GM12878 (cell line): ENCODE results near the gene CCDC6. TPM values are rescaled to one million over a fixed set of nuclear protein-coding genes. Genes with fewer than 3 reads are reported as not detected.

Source experiments
- ATAC-seq: fragments of 200-7000 bp; cut with Tn5 transposase; 3 replicates; pipeline ENCODE4 v1.9.1; 2020; ENCODE audit warnings: mild to moderate bottlenecking, moderate library complexity
- BruUV-seq: library from RNA; stranded (reverse); fragments of 400-500 nt; replicated peaks from 2 replicates; lab custom pipeline; 2021; lab: Mats Ljungman, UMichigan
- CTCF ChIA-PET: fragments of 300-600 bp; sonication (Branson Sonifier 250); formaldehyde crosslinking; extraction: SDS; loops from one replicate; lab custom pipeline; 2021; ENCODE audit warnings: inconsistent platforms; lab: Yijun Ruan, JAX
- POLR2A ChIA-PET: fragments of 350-600 bp; formaldehyde crosslinking; extraction: SDS; loops from one replicate; lab custom pipeline; 2021; ENCODE audit warnings: inconsistent platforms; lab: Charles Lee
- RAD21 ChIA-PET: fragments of 300-600 bp; sonication (Branson Sonifier 250); formaldehyde crosslinking; loops from one replicate; lab custom pipeline; 2023; ENCODE audit warnings: antibody characterized with exemption; ENCODE audit not compliant: unreplicated experiment; lab: Charles Lee
- SMC1A ChIA-PET: fragments of 300-600 bp; sonication (Branson Sonifier 250); formaldehyde crosslinking; loops from one replicate; lab custom pipeline; 2023; ENCODE audit not compliant: unreplicated experiment, uncharacterized antibody; lab: Charles Lee
- DNase-seq: peaks from one replicate; pipeline ENCODE4 v3.0.0-alpha.2; 2011; ENCODE audit warnings: low read depth, low spot score
- FAIRE-seq: peaks from 3 replicates; lab custom pipeline; 2011; peaks lifted over from hg19 to GRCh38; lab: Jason Lieb, UNC
- H2AFZ ChIP-seq: 2 replicates; pipeline ENCODE4 v1.6.0; 2011; ENCODE audit warnings: low read depth, low read length, control low read depth; ENCODE audit not compliant: control insufficient read depth
- H3K27ac ChIP-seq: 2 replicates; pipeline ENCODE4 v1.5.1; 2011; ENCODE audit warnings: control low read depth; ENCODE audit not compliant: control insufficient read depth, insufficient read depth
- H3K27me3 ChIP-seq, 2 experiments: replicated peaks in 1 of 2; 2 replicates each; pipeline versions ENCODE4 v1.6.0 to v1.6.1; 2011; ENCODE audit warnings: low read length in 1 of 2; ENCODE audit not compliant: control insufficient read depth in 2 of 2, insufficient read depth in 2 of 2
- H3K36me3 ChIP-seq, 2 experiments: 2 replicates each; pipeline ENCODE4 v1.5.1; 2011; ENCODE audit warnings: low read length in 1 of 2; ENCODE audit not compliant: control insufficient read depth in 2 of 2, insufficient read depth in 2 of 2
- H3K4me1 ChIP-seq: 2 replicates; pipeline ENCODE4 v1.6.1; 2011; ENCODE audit warnings: mild to moderate bottlenecking, low read length, moderate library complexity, mixed read lengths; ENCODE audit not compliant: control insufficient read depth, insufficient read depth
- H3K4me2 ChIP-seq: 2 replicates; pipeline ENCODE4 v1.6.0; 2011; ENCODE audit warnings: control low read depth; ENCODE audit not compliant: control insufficient read depth, insufficient read depth
- H3K4me3 ChIP-seq: fragments of 200-600 bp; sonication (generic); 2 replicates; pipeline ENCODE4 v1.5.1; 2016
- H3K79me2 ChIP-seq: 2 replicates; pipeline ENCODE4 v1.6.0; 2011; ENCODE audit warnings: low read length; ENCODE audit not compliant: control insufficient read depth, insufficient read depth
- H3K9ac ChIP-seq: 2 replicates; pipeline ENCODE4 v1.8.0; 2011; ENCODE audit warnings: low read length, control low read depth, mixed read lengths; ENCODE audit not compliant: control insufficient read depth, insufficient read depth
- H3K9me3 ChIP-seq: replicated peaks from 3 replicates; pipeline ENCODE4 v1.5.1; 2011; ENCODE audit warnings: mild to moderate bottlenecking, low read length; ENCODE audit not compliant: control insufficient read depth, insufficient read depth
- H4K20me1 ChIP-seq: 2 replicates; pipeline ENCODE4 v1.6.0; 2011; ENCODE audit not compliant: control insufficient read depth, insufficient read depth
- IKZF1 ChIP-seq: fragments of 450-650 bp; conservative IDR thresholded peaks from 2 replicates; pipeline ENCODE4 v1.6.1; 2017; ENCODE audit warnings: antibody characterized with exemption, mild to moderate bottlenecking
- KLF5 ChIP-seq: fragments of 450-650 bp; IDR thresholded peaks from 2 replicates; pipeline ENCODE4 v1.6.1; 2014; ENCODE audit warnings: mild to moderate bottlenecking; ENCODE audit not compliant: partially characterized antibody
- NKRF ChIP-seq: fragments of 450-650 bp; conservative IDR thresholded peaks from 2 replicates; pipeline ENCODE4 v1.6.1; 2017; ENCODE audit warnings: mild to moderate bottlenecking, moderate library complexity
- WGBS: methylation state at CpG from one replicate; pipeline ENCODE4 v1.1.6; 2016; ENCODE audit warnings: low lambda C conversion rate; ENCODE audit not compliant: insufficient replicate concordance, insufficient coverage; ENCODE audit errors: missing lambda C conversion rate; 5-methylcytosine and 5-hydroxymethylcytosine counted together
- in situ Hi-C: fragments of 300-500 bp; cut with MboI; formaldehyde crosslinking; loops from 9 replicates; pipeline ENCODE4 v1.14.3; 2018; ENCODE audit warnings: mixed read lengths
- intact Hi-C: fragments of 100-400 bp; cut with micrococcal nuclease; formaldehyde crosslinking; loops from one replicate; pipeline ENCODE4 v1.14.2; 2022; ENCODE audit not compliant: unreplicated experiment
- polyA plus RNA-seq, 11 experiments: library from polyadenylated mRNA; depleted of rRNA in 4 of 11; unstranded in 6 of 11; stranded (reverse) in 5 of 11; fragments of >200 nt; fragmentation: Nextera tagmentation in 4 of 11; fragmentation: Illumina TruSeq in 1 of 11; extraction: Ambion mirVana in 4 of 11; extraction: Trizol in 1 of 11; gene quantifications; 1 replicate in 1 of 11; 2 replicates in 10 of 11; pipeline versions ENCODE4 v1.2.1 to v1.2.3, GENCODE V29; 2011 to 2016; ENCODE audit warnings: inconsistent platforms in 2 of 11, missing spikeins in 2 of 11, low read depth in 1 of 11
- total RNA-seq, 4 experiments: library from RNA; depleted of rRNA in 3 of 4; stranded (reverse); fragments of >200 nt in 3 of 4; fragmentation: Illumina TruSeq in 1 of 4; extraction: Trizol in 1 of 4; gene quantifications; 2 replicates each; pipeline versions ENCODE4 v1.2.1 to v1.2.3, GENCODE V29; 2013 to 2021

Gene CCDC6
- total and polyA plus RNA-seq, 10 of the 15 experiments (the other 5 are each of a cell fraction or from before 2014, with no cell fraction given), result 11.8 to 46.2 (median 26.7) TPM

DNA sequence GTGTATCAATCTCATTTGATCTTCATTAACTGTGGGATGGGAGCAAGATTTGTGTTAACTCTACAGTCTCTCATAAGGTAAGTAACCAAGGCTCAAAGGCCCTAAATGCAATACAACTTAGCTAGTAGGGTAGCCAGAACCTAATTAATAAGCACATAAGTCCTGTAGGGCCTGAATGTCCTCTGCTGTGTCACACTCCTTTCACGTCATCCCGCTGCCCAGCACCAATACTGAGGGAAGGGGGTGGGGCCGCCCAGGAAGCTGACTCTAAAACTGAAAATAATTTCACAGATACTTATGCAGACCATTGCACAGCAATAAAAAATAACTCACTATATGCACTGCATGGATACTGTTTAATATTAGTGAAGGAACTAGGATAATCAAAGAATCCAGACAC, 13.7 kb downstream of the CCDC6 start:
- FAIRE-seq, result no peak
- CTCF ChIA-PET, result interaction anchor here (1.2 to 1.9 kb wide), 5 partner anchors 12 to 27 kb away, joined by 3 to 6 read pairs (median 4); partner anchors contain the start of gene CCDC6
- Histone ChIP-seq H3K4me3 (no peak overlapping the region), H3K4me2 (no peak overlapping the region), H3K36me3 (no peaks in the 10 kb centered on the region; a peak in 2 of 4 replicates), H3K27me3 (no peaks in the 10 kb centered on the region), H2AFZ (no peak overlapping the region)
- POLR2A ChIA-PET, result no interaction called here
- BruUV-seq, result no TSS peak
- 70% methylated on average over 3 of the region's 3 CpGs for WGBS
- in situ Hi-C loops, result no loop called here
- no peak for TF ChIP-seq KLF5
- no peak for TF ChIP-seq IKZF1
- no peak for TF ChIP-seq NKRF
- TF ChIP-seq, all 136 proteins: peak for 0
- Histone ChIP-seq H3K9ac (no peak overlapping the region), H3K4me1 (peaks cover 22% of the 10 kb centered on the region), H4K20me1 (0 out of 2 replicates have a peak, but pooled peaks cover 3% of the 10 kb centered on the region), H3K27ac (no peak overlapping the region), H3K79me2 (peaks cover 57% of the 10 kb centered on the region), H3K9me3 (no peaks in the 10 kb centered on the region)
- RAD21 ChIA-PET, result interaction anchor here (5.1 kb wide), 1 partner anchor 13 kb away, joined by 18 read pairs; the partner anchor contains the start of gene CCDC6
- ATAC-seq (no peak), DNase-seq (no peak)
- intact Hi-C loops, result no loop called here
- SMC1A ChIA-PET, result interaction anchor here (1.1 to 8.2 kb wide), 4 partner anchors 8 to 58 kb away, joined by 3 to 62 read pairs (median 9); partner anchors contain the start of gene CCDC6
